GM18861 (cell line): ENCODE results near the gene ABHD16A.

ENCODE experiments used
- ATAC-seq: cut with Tn5 transposase; IDR thresholded peaks from one replicate; pipeline ENCODE4 v1.9.1; 2021; ENCODE audit not compliant: unreplicated experiment

ABHD16A gene

GRCh38 chr6:31663126-31663960, 39.8 kb downstream of the ABHD16A start:
- no peak for ATAC-seq

- no peak for ATAC-seq
Observed at GRCh38 chr6:31662124-31662723, 40.9 kb downstream of the ABHD16A start.

- no peak for ATAC-seq
Observed at GRCh38 chr6:31661262-31662123, 41.6 kb downstream of the ABHD16A start.

- ATAC-seq, result peak; percentile 38
Observed at GRCh38 chr6:31660381-31661261, 42.5 kb downstream of the ABHD16A start, which contains the start of gene C6orf47. Gene C6orf47, minus strand, starts transcription at chr6:31660778. Its CDS starts 831 bp downstream, at chr6:31659947.

GRCh38 chr6:31659649-31660380, 43.3 kb downstream of the ABHD16A start:
- no peak for ATAC-seq

GRCh38 chr6:31658983-31659648, 44.0 kb downstream of the ABHD16A start:
- ATAC-seq, result no peak

- ATAC-seq, result no peak
Observed at GRCh38 chr6:31658158-31658688, 44.9 kb downstream of the ABHD16A start.

- no peak for ATAC-seq
Observed at GRCh38 chr6:31657406-31658157, 45.5 kb downstream of the ABHD16A start.

GRCh38 chr6:31655349-31656237, 47.5 kb downstream of the ABHD16A start, which contains the start of gene APOM:
Gene APOM, plus strand, starts transcription at chr6:31655894. Its CDS starts 73 bp downstream, at chr6:31655967.
- no peak for ATAC-seq

- no peak for ATAC-seq
Observed at GRCh38 chr6:31654574-31655348, 48.4 kb downstream of the ABHD16A start.

GRCh38 chr6:31652925-31653724, 50.0 kb downstream of the ABHD16A start:
- peak; percentile 50 for ATAC-seq

- peak; percentile 21 for ATAC-seq
Observed at GRCh38 chr6:31651602-31652191, 51.4 kb downstream of the ABHD16A start.

GRCh38 chr6:31645325-31645724, 57.8 kb downstream of the ABHD16A start:
- no peak for ATAC-seq

- ATAC-seq, result no peak
Observed at GRCh38 chr6:31643818-31644454, 59.2 kb downstream of the ABHD16A start.
